A673 (cell line): Measurements from ENCODE around the gene SOST.

Source experiments
- EZH2 ChIP-seq: fragments of 200-600 bp; sonication (generic); IDR thresholded peaks from 2 replicates; pipeline ENCODE4 v1.6.1; 2017; ENCODE audit warnings: borderline replicate concordance, low read depth, mild to moderate bottlenecking, mixed read lengths, antibody characterized with exemption, low read length; ENCODE audit not compliant: poor library complexity, severe bottlenecking
- TF ChIP-seq, protein P1 (sequence below): fragments of 300-800, 200-600 bp; sonication (generic); conservative IDR thresholded peaks from 2 replicates; pipeline ENCODE4 v1.5.1; 2017; ENCODE audit warnings: low read depth, mild to moderate bottlenecking, antibody characterized with exemption, low read length, moderate library complexity, mixed read lengths

- TF ChIP-seq, protein P1, sequence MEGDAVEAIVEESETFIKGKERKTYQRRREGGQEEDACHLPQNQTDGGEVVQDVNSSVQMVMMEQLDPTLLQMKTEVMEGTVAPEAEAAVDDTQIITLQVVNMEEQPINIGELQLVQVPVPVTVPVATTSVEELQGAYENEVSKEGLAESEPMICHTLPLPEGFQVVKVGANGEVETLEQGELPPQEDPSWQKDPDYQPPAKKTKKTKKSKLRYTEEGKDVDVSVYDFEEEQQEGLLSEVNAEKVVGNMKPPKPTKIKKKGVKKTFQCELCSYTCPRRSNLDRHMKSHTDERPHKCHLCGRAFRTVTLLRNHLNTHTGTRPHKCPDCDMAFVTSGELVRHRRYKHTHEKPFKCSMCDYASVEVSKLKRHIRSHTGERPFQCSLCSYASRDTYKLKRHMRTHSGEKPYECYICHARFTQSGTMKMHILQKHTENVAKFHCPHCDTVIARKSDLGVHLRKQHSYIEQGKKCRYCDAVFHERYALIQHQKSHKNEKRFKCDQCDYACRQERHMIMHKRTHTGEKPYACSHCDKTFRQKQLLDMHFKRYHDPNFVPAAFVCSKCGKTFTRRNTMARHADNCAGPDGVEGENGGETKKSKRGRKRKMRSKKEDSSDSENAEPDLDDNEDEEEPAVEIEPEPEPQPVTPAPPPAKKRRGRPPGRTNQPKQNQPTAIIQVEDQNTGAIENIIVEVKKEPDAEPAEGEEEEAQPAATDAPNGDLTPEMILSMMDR = no peak
- TF ChIP-seq EZH2 = no peak
Measured at GRCh38 chr17:43788540-43788939, 29.9 kb upstream of the SOST start.
